Measurements from ENCODE around the gene SCYL2.

GRCh38 chr12:100229876-100230275 is 37.1 kb upstream of the SCYL2 start:
- TF ChIP-seq CTCF (IDR thresholded peaks at IDR 0.05): no peak
- TF ChIP-seq POLR2A (IDR thresholded peaks at IDR 0.05): no peak

All from ovary (tissue), 3 donors.